HL-60 (cell line): ENCODE data around the gene PDE8B.

Source experiments
- POLR2AphosphoS5 ChIP-seq: IDR thresholded peaks from 2 replicates; pipeline ENCODE4 v1.6.1; 2012; ENCODE audit warnings: low read depth
- SPI1 ChIP-seq: IDR thresholded peaks from 2 replicates; pipeline ENCODE4 v1.6.1; 2012; ENCODE audit warnings: low read depth, mild to moderate bottlenecking, borderline replicate concordance
- TF ChIP-seq, protein P1 (sequence below): IDR thresholded peaks from one replicate; pipeline ENCODE4 v1.5.1; 2011; ENCODE audit warnings: low read length, control low read depth, inconsistent platforms; ENCODE audit not compliant: insufficient read depth
- TF ChIP-seq, protein P2 (sequence below): IDR thresholded peaks from 2 replicates; pipeline ENCODE4 v1.6.1; 2012; ENCODE audit warnings: low read depth; ENCODE audit not compliant: insufficient replicate concordance

DNA sequence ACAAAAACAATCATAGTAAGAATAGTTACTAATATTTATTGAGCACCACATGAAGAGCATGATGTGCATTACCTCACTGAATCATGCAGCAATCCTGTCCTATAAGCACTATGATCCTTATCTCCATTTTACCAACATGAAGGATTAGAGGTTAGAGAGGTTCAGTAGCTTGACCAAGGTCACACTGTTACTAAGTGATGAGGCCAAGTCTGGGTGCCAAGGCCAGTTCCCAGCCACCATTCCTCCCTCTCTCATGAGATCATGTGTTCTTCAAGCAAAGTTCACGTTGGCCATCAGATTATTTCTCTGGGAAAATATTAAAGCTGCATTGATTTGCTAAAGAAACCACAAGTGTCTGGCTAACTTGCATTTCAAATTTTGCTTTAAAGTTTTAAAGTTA lies 31.0 kb downstream of the PDE8B start:
- TF ChIP-seq, protein P1, sequence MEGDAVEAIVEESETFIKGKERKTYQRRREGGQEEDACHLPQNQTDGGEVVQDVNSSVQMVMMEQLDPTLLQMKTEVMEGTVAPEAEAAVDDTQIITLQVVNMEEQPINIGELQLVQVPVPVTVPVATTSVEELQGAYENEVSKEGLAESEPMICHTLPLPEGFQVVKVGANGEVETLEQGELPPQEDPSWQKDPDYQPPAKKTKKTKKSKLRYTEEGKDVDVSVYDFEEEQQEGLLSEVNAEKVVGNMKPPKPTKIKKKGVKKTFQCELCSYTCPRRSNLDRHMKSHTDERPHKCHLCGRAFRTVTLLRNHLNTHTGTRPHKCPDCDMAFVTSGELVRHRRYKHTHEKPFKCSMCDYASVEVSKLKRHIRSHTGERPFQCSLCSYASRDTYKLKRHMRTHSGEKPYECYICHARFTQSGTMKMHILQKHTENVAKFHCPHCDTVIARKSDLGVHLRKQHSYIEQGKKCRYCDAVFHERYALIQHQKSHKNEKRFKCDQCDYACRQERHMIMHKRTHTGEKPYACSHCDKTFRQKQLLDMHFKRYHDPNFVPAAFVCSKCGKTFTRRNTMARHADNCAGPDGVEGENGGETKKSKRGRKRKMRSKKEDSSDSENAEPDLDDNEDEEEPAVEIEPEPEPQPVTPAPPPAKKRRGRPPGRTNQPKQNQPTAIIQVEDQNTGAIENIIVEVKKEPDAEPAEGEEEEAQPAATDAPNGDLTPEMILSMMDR, result no peak
- no peak for TF ChIP-seq POLR2AphosphoS5
- no peak for TF ChIP-seq SPI1
- TF ChIP-seq, protein P2, sequence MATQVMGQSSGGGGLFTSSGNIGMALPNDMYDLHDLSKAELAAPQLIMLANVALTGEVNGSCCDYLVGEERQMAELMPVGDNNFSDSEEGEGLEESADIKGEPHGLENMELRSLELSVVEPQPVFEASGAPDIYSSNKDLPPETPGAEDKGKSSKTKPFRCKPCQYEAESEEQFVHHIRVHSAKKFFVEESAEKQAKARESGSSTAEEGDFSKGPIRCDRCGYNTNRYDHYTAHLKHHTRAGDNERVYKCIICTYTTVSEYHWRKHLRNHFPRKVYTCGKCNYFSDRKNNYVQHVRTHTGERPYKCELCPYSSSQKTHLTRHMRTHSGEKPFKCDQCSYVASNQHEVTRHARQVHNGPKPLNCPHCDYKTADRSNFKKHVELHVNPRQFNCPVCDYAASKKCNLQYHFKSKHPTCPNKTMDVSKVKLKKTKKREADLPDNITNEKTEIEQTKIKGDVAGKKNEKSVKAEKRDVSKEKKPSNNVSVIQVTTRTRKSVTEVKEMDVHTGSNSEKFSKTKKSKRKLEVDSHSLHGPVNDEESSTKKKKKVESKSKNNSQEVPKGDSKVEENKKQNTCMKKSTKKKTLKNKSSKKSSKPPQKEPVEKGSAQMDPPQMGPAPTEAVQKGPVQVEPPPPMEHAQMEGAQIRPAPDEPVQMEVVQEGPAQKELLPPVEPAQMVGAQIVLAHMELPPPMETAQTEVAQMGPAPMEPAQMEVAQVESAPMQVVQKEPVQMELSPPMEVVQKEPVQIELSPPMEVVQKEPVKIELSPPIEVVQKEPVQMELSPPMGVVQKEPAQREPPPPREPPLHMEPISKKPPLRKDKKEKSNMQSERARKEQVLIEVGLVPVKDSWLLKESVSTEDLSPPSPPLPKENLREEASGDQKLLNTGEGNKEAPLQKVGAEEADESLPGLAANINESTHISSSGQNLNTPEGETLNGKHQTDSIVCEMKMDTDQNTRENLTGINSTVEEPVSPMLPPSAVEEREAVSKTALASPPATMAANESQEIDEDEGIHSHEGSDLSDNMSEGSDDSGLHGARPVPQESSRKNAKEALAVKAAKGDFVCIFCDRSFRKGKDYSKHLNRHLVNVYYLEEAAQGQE, result no peak
